IMR-90 (cell line): ENCODE measurements around the gene IQCK. TPM values are rescaled to one million over a fixed set of nuclear protein-coding genes. Genes with fewer than 3 reads are reported as not detected.

Experiments used
- ATAC-seq: fragments of 200-7000 bp; cut with Tn5 transposase; 2 replicates; pipeline ENCODE4 v1.9.1; 2020; ENCODE audit warnings: low read depth, mild to moderate bottlenecking, moderate library complexity
- BruUV-seq: library from RNA; stranded (reverse); fragments of 400-500 nt; replicated peaks from 2 replicates; lab custom pipeline; 2021; lab: Mats Ljungman, UMichigan
- CTCF ChIA-PET: fragments of 300-600 bp; formaldehyde crosslinking; extraction: SDS; loops from one replicate; lab custom pipeline; 2021; ENCODE audit warnings: antibody characterized with exemption; lab: Yijun Ruan, JAX
- POLR2A ChIA-PET: fragments of 300-600 bp; sonication (Branson Sonifier 250); formaldehyde crosslinking; loops from one replicate; lab custom pipeline; 2022; ENCODE audit warnings: antibody characterized with exemption; ENCODE audit not compliant: unreplicated experiment; lab: Charles Lee
- DNase-seq: peaks from one replicate; pipeline ENCODE4 v3.0.0; 2013
- H2AFZ ChIP-seq: replicated peaks from 2 replicates; pipeline ENCODE3; 2013; ENCODE audit warnings: low read length, mild to moderate bottlenecking; ENCODE audit not compliant: poor library complexity
- H2AK5ac ChIP-seq: 2 replicates; pipeline ENCODE4 v1.6.1; 2013; ENCODE audit warnings: low read depth, low read length, inconsistent platforms
- H2AK9ac ChIP-seq: replicated peaks from 2 replicates; pipeline ENCODE3; 2013; ENCODE audit warnings: mild to moderate bottlenecking, low read depth, low read length, moderate library complexity; ENCODE audit not compliant: poor library complexity
- H2BK120ac ChIP-seq: 2 replicates; pipeline ENCODE4 v1.6.1; 2013; ENCODE audit warnings: low read depth, low read length, inconsistent platforms
- H2BK15ac ChIP-seq: 3 replicates; pipeline ENCODE4 v1.6.1; 2013; ENCODE audit warnings: low read depth, low read length, inconsistent platforms
- H2BK20ac ChIP-seq: 2 replicates; pipeline ENCODE4 v1.6.1; 2013; ENCODE audit warnings: low read depth, mild to moderate bottlenecking, inconsistent platforms, low read length, moderate library complexity
- H2BK5ac ChIP-seq: 2 replicates; pipeline ENCODE4 v1.6.1; 2013; ENCODE audit warnings: mild to moderate bottlenecking, low read depth, low read length, inconsistent platforms; ENCODE audit not compliant: poor library complexity, severe bottlenecking
- H3K14ac ChIP-seq: replicated peaks from 2 replicates; pipeline ENCODE4 v1.6.1; 2013; ENCODE audit warnings: low read depth, low read length, inconsistent platforms
- H3K18ac ChIP-seq: 2 replicates; pipeline ENCODE4 v1.6.1; 2013; ENCODE audit warnings: low read depth, low read length, control low read depth
- H3K23ac ChIP-seq: 2 replicates; pipeline ENCODE4 v1.6.1; 2013; ENCODE audit warnings: low read depth, low read length, inconsistent platforms
- H3K27ac ChIP-seq: 2 replicates; pipeline ENCODE4 v1.5.1; 2013; ENCODE audit warnings: mild to moderate bottlenecking, control low read depth, low read length; ENCODE audit not compliant: insufficient read depth
- H3K27me3 ChIP-seq: 2 replicates; pipeline ENCODE4 v1.6.1; 2013; ENCODE audit warnings: low read length; ENCODE audit not compliant: control insufficient read depth, insufficient read depth
- H3K36me3 ChIP-seq: 2 replicates; pipeline ENCODE4 v1.6.1; 2013; ENCODE audit warnings: low read length, mixed read lengths; ENCODE audit not compliant: control insufficient read depth, insufficient read depth
- H3K4ac ChIP-seq: 2 replicates; pipeline ENCODE4 v1.6.1; 2013; ENCODE audit warnings: low read depth, low read length, inconsistent platforms
- H3K4me1 ChIP-seq: 2 replicates; pipeline ENCODE4 v1.6.1; 2013; ENCODE audit warnings: low read length, mixed read lengths; ENCODE audit not compliant: control insufficient read depth, insufficient read depth
- H3K4me2 ChIP-seq: 2 replicates; pipeline ENCODE4 v1.6.1; 2013; ENCODE audit warnings: low read depth, mild to moderate bottlenecking, control low read depth, low read length, moderate library complexity
- H3K4me3 ChIP-seq: 2 replicates; pipeline ENCODE4 v1.5.1; 2013; ENCODE audit warnings: low read depth, mild to moderate bottlenecking, control low read depth, low read length, moderate library complexity; ENCODE audit not compliant: insufficient read depth
- H3K56ac ChIP-seq: 2 replicates; pipeline ENCODE4 v1.6.1; 2013; ENCODE audit warnings: low read length, inconsistent platforms; ENCODE audit not compliant: insufficient read depth; ENCODE audit errors: extremely low read depth
- H3K79me1 ChIP-seq, 2 experiments: 2 replicates each; pipeline ENCODE4 v1.6.1; 2013; ENCODE audit warnings: low read length in 2 of 2, inconsistent platforms in 1 of 2, low read depth in 1 of 2
- H3K9ac ChIP-seq: 2 replicates; pipeline ENCODE4 v1.6.1; 2013; ENCODE audit warnings: low read depth, low read length, control low read depth
- H3K9me1 ChIP-seq: 2 replicates; pipeline ENCODE4 v1.6.1; 2013; ENCODE audit warnings: low read length, inconsistent platforms; ENCODE audit not compliant: insufficient read depth
- H3K9me3 ChIP-seq: 2 replicates; pipeline ENCODE4 v1.6.1; 2013; ENCODE audit warnings: low read length; ENCODE audit not compliant: control insufficient read depth, insufficient read depth
- H4K20me1 ChIP-seq: 2 replicates; pipeline ENCODE4 v1.6.1; 2013; ENCODE audit warnings: low read length, inconsistent platforms; ENCODE audit not compliant: insufficient read depth
- H4K5ac ChIP-seq: 2 replicates; pipeline ENCODE4 v1.6.1; 2013; ENCODE audit warnings: mild to moderate bottlenecking, low read depth, low read length, control low read depth
- H4K8ac ChIP-seq, 2 experiments: 2 replicates each; pipeline ENCODE4 v1.6.1; 2013; ENCODE audit warnings: low read depth in 2 of 2, low read length in 2 of 2, control low read depth in 1 of 2, inconsistent platforms in 1 of 2
- H4K91ac ChIP-seq: 2 replicates; pipeline ENCODE4 v1.6.1; 2013; ENCODE audit warnings: low read depth, low read length, inconsistent platforms; ENCODE audit not compliant: insufficient read depth
- CEBPB ChIP-seq: IDR thresholded peaks from 2 replicates; pipeline ENCODE4 v1.6.1; 2012; ENCODE audit warnings: low read depth, low read length, improper control_type of control experiment
- FOS ChIP-seq: fragments of 150-350 bp; IDR thresholded peaks from 2 replicates; pipeline ENCODE4 v1.6.1; 2016; ENCODE audit warnings: low read depth, low read length
- MAFK ChIP-seq: IDR thresholded peaks from 2 replicates; pipeline ENCODE4 v1.6.1; 2012; ENCODE audit warnings: low read depth, low read length, improper control_type of control experiment
- MAZ ChIP-seq: IDR thresholded peaks from 2 replicates; pipeline ENCODE4 v1.6.1; 2012; ENCODE audit warnings: low read depth, mild to moderate bottlenecking, low read length, improper control_type of control experiment, moderate library complexity, borderline replicate concordance
- MXI1 ChIP-seq: IDR thresholded peaks from 2 replicates; pipeline ENCODE4 v1.6.1; 2012; ENCODE audit warnings: low read depth, mild to moderate bottlenecking, low read length, moderate library complexity, borderline replicate concordance
- RCOR1 ChIP-seq: IDR thresholded peaks from 2 replicates; pipeline ENCODE4 v1.6.1; 2012; ENCODE audit warnings: mild to moderate bottlenecking, low read length, improper control_type of control experiment; ENCODE audit not compliant: insufficient replicate concordance
- USF2 ChIP-seq: fragments of 150-350 bp; IDR thresholded peaks from 2 replicates; pipeline ENCODE4 v1.6.1; 2017; ENCODE audit warnings: mild to moderate bottlenecking, antibody characterized with exemption, low read length, low read depth
- WGBS, 2 experiments: methylation state at CpG; one replicate each; pipeline versions ENCODE4 v1.1.5 to v1.1.7; 2013; ENCODE audit warnings: missing lambda C conversion rate in 2 of 2; ENCODE audit not compliant: insufficient read length in 1 of 2; ENCODE audit errors: extremely low coverage in 2 of 2; 5-methylcytosine and 5-hydroxymethylcytosine counted together
- dilution Hi-C: fragments of 300-500 bp; cut with HindIII; formaldehyde crosslinking; loops from one replicate; pipeline ENCODE4 v1.14.3; 2018; ENCODE audit warnings: low sequenced_read_pairs; ENCODE audit not compliant: unreplicated experiment
- in situ Hi-C: fragments of 300-500 bp; cut with MboI; formaldehyde crosslinking; loops from 3 replicates; pipeline ENCODE4 v1.14.3; 2019; ENCODE audit warnings: low sequenced_read_pairs, inconsistent platforms, mixed read lengths
- intact Hi-C: fragments of 100-400 bp; cut with micrococcal nuclease; formaldehyde crosslinking; loops from 2 replicates; pipeline ENCODE4 v1.10.0; 2022
- polyA plus RNA-seq, 3 experiments: library from polyadenylated mRNA; depleted of rRNA; stranded (reverse); fragments of >200 nt; gene quantifications; 2 replicates each; pipeline ENCODE4 v1.2.3, GENCODE V29; 2012; ENCODE audit warnings: low replicate concordance in 1 of 3
- total RNA-seq: library from RNA; depleted of rRNA; stranded (reverse); fragments of >200 nt; gene quantifications from 2 replicates; pipeline ENCODE4 v1.2.3, GENCODE V29; 2012

Gene IQCK
- total and polyA plus RNA-seq, 2 of the 4 experiments (the other 2 are of a cell fraction) = 4.1 to 5.4 TPM

- no peak overlapping the region for H3K56ac ChIP-seq
- no peaks in the 10 kb centered on the region for H3K9me3 ChIP-seq
- TF ChIP-seq MXI1 (0 out of 2 replicates have a peak, but pooled peaks have one; percentile 31), FOS (no peak), USF2 (peak; percentile 66), MAFK (no peak), CEBPB (no peak), MAZ (no peak), RCOR1 (no peak)
- H2AK9ac ChIP-seq = no peak overlapping the region
- no peak overlapping the region for H3K23ac ChIP-seq
- 0 out of 2 replicates have a peak overlapping the region, but pooled peaks have one; percentile 19 for H3K4me2 ChIP-seq
- H2BK20ac ChIP-seq = no peak overlapping the region
- H2BK120ac ChIP-seq = peak overlapping the region; percentile 47; the same call in 1 of the 2 replicates
- H2BK5ac ChIP-seq = no peak overlapping the region
- H3K4me1 ChIP-seq = peaks cover 8% of the 10 kb centered on the region; the same call in 1 of the 2 replicates
- H3K9ac ChIP-seq = no peak overlapping the region
- no peak overlapping the region for H3K18ac ChIP-seq
- no peak overlapping the region for H3K4me3 ChIP-seq
- ATAC-seq (peak; percentile 90), DNase-seq (peak; percentile 71)
- in situ Hi-C loops = no loop called here
- H4K8ac ChIP-seq = no peak overlapping the region
- H3K9me1 ChIP-seq = peaks cover 8% of the 10 kb centered on the region
- WGBS, 2 experiments = no CpG with 5 or more reads among the region's 9 CpGs
- H2AFZ ChIP-seq = no peak overlapping the region
- H2AK5ac ChIP-seq = no peak overlapping the region
- BruUV-seq = no TSS peak
- H3K36me3 ChIP-seq = no peaks in the 10 kb centered on the region
- H3K4ac ChIP-seq = 0 out of 2 replicates have a peak overlapping the region, but pooled peaks have one; percentile 6
- no peak overlapping the region for H4K91ac ChIP-seq
- intact Hi-C loops = loop anchor here (5.0 kb wide), 1 partner anchor 92 kb away; no protein-coding TSS in a partner anchor
- ChIA-PET CTCF (interaction anchor here (0.6 kb wide), 1 partner anchor 12 kb away, joined by 3 read pairs; no protein-coding TSS in a partner anchor), POLR2A (no interaction called here)
- H3K27ac ChIP-seq = no peak overlapping the region; the same call in 1 of the 2 replicates
- H3K14ac ChIP-seq = no peak overlapping the region
- dilution Hi-C loops = no loop called here
- no peak overlapping the region for H4K5ac ChIP-seq
- H3K79me1 ChIP-seq = no peaks in the 10 kb centered on the region
- no peaks in the 10 kb centered on the region for H3K27me3 ChIP-seq
- no peak overlapping the region for H2BK15ac ChIP-seq
- no peaks in the 10 kb centered on the region for H4K20me1 ChIP-seq
Measured at GRCh38 chr16:19745286-19746010, 27.4 kb downstream of the IQCK start.
